ENCODE data around the gene SLC20A1. TPM values are rescaled to one million over a fixed set of nuclear protein-coding genes. Genes with fewer than 3 reads are reported as not detected.

SLC20A1 gene
- total RNA-seq, 4 donors from 2014 or later: 9.5 to 25.4 (median 20.5) TPM

DNA sequence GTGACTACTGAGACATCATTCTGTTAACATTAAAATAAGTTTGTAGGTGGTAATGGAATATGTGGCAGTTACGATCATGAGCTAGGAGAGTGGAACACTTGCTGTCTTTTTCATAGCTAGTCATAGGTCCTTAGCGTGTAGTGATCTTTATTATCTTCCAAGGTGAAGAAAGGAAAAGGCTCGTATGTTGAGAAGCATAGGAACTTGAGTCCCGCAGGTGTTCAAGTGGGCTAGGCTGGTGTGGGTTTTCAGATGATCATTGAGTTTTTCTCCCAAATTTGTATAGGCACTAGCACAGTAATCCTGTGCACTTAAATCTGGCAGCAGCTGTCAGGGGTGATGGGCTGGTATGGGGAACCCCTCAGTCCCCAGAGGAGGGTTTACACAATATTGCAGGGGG, 10.9 kb downstream of the SLC20A1 start:
- Histone ChIP-seq H3K36me3 (peaks cover 5 to 100% of the 10 kb centered on the region in 2 donors), H3K9me3 (no peaks in the 10 kb centered on the region), H3K27me3 (no peaks in the 10 kb centered on the region), H3K4me1 (no peaks in the 10 kb centered on the region), H3K4me3 (no peak overlapping the region), H3K27ac (no peak overlapping the region)
- TF ChIP-seq EP300 (IDR thresholded peaks at IDR 0.05): no peak
- no peak for TF ChIP-seq POLR2A (IDR thresholded peaks at IDR 0.05)
- no peak for TF ChIP-seq POLR2AphosphoS5 (IDR thresholded peaks at IDR 0.05)
- TF ChIP-seq, protein P1, sequence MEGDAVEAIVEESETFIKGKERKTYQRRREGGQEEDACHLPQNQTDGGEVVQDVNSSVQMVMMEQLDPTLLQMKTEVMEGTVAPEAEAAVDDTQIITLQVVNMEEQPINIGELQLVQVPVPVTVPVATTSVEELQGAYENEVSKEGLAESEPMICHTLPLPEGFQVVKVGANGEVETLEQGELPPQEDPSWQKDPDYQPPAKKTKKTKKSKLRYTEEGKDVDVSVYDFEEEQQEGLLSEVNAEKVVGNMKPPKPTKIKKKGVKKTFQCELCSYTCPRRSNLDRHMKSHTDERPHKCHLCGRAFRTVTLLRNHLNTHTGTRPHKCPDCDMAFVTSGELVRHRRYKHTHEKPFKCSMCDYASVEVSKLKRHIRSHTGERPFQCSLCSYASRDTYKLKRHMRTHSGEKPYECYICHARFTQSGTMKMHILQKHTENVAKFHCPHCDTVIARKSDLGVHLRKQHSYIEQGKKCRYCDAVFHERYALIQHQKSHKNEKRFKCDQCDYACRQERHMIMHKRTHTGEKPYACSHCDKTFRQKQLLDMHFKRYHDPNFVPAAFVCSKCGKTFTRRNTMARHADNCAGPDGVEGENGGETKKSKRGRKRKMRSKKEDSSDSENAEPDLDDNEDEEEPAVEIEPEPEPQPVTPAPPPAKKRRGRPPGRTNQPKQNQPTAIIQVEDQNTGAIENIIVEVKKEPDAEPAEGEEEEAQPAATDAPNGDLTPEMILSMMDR (IDR thresholded peaks at IDR 0.05): no peak
- 86 to 96% methylated on average over 3 to 4 of the region's 4 CpGs for WGBS, 2 donors (ENCODE audit: low coverage in 1 of 2)
- no peak for ATAC-seq

DNA sequence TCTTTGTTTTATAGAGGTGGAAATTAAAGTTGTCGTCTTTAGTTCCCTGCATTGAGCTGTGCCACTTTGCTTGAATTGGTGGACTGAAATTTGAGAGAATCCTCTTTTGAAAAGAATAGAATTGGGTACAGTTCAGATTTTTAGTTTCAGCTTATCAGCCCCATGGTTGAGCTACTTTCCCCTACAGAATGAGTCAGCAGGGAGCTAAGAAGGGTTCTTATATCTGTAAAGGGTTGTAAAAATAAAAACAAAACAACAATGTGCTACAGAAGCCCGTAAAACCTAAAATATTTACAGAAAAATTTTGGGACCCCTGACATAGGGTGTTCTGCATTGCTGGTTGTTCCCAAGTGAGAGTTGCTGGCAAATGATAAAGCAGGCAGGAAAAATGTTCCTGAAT, 12.6 kb downstream of the SLC20A1 start:
- no peak for TF ChIP-seq POLR2A (IDR thresholded peaks at IDR 0.05)
- TF ChIP-seq, protein P1 (IDR thresholded peaks at IDR 0.05): no peak
- no peak for TF ChIP-seq EP300 (IDR thresholded peaks at IDR 0.05)
- no peak for TF ChIP-seq POLR2AphosphoS5 (IDR thresholded peaks at IDR 0.05)
- H3K36me3 ChIP-seq: peaks cover 3 to 100% of the 10 kb centered on the region in 2 donors
- no peak overlapping the region for H3K27ac ChIP-seq
- no peaks in the 10 kb centered on the region for H3K27me3 ChIP-seq
- no peaks in the 10 kb centered on the region for H3K9me3 ChIP-seq
- no peak overlapping the region for H3K4me3 ChIP-seq
- H3K4me1 ChIP-seq: no peaks in the 10 kb centered on the region
- WGBS, 2 donors (ENCODE audit: low coverage in 1 of 2): 77 to 95% methylated on average over 2 of the region's 2 CpGs
- ATAC-seq: no peak

DNA sequence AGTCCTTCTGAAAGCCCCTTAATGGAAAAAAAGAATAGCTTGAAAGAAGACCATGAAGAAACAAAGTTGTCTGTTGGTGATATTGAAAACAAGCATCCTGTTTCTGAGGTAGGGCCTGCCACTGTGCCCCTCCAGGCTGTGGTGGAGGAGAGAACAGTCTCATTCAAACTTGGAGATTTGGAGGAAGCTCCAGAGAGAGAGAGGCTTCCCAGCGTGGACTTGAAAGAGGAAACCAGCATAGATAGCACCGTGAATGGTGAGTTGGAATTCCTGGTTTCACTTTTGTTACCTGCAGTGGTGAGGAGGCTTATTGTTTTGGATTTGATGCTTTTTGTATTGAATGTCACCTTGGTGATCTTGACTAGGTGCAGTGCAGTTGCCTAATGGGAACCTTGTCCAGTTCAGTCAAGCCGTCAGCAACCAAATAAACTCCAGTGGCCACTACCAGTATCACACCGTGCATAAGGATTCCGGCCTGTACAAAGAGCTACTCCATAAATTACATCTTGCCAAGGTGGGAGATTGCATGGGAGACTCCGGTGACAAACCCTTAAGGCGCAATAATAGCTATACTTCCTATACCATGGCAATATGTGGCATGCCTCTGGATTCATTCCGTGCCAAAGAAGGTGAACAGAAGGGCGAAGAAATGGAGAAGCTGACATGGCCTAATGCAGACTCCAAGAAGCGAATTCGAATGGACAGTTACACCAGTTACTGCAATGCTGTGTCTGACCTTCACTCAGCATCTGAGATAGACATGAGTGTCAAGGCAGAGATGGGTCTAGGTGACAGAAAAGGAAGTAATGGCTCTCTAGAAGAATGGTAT, 13.3 kb downstream of the SLC20A1 start:
- H3K4me1 ChIP-seq: no peaks in the 10 kb centered on the region
- TF ChIP-seq EP300 (IDR thresholded peaks at IDR 0.05): no peak
- TF ChIP-seq, protein P1 (IDR thresholded peaks at IDR 0.05): no peak
- TF ChIP-seq POLR2AphosphoS5 (IDR thresholded peaks at IDR 0.05): no peak
- no peak for TF ChIP-seq POLR2A (IDR thresholded peaks at IDR 0.05)
- H3K27me3 ChIP-seq: no peaks in the 10 kb centered on the region
- H3K4me3 ChIP-seq: no peak overlapping the region
- peaks cover 3 to 100% of the 10 kb centered on the region in 2 donors for H3K36me3 ChIP-seq
- H3K27ac ChIP-seq: no peak overlapping the region
- no peaks in the 10 kb centered on the region for H3K9me3 ChIP-seq
- no peak for ATAC-seq
- WGBS, 2 donors (ENCODE audit: low coverage in 1 of 2): 89 to 91% methylated on average over 7 to 10 of the region's 11 CpGs

DNA sequence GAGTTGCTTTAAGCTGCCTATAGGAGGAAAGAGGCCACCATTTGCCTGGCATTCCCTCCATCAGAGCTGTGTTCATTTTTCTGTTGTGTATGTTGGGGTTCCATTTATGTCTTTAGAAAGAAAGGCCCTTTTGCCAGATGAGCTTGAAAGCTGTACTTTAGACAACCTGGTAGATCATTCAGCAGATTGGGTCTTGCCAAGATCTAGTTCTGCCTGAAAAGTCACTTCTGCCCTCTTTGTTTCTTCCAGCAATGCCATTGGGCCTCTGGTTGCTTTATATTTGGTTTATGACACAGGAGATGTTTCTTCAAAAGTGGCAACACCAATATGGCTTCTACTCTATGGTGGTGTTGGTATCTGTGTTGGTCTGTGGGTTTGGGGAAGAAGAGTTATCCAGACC, 14.4 kb downstream of the SLC20A1 start:
- Histone ChIP-seq H3K4me1 (no peaks in the 10 kb centered on the region), H3K36me3 (peaks cover 3 to 100% of the 10 kb centered on the region in 2 donors), H3K27ac (no peak overlapping the region), H3K27me3 (no peaks in the 10 kb centered on the region), H3K4me3 (no peak overlapping the region), H3K9me3 (no peaks in the 10 kb centered on the region)
- TF ChIP-seq POLR2AphosphoS5 (IDR thresholded peaks at IDR 0.05) (no peak), POLR2A (IDR thresholded peaks at IDR 0.05) (no peak), EP300 (IDR thresholded peaks at IDR 0.05) (no peak)
- TF ChIP-seq, protein P1 (IDR thresholded peaks at IDR 0.05): no peak
- ATAC-seq: no peak

Data from gastroesophageal sphincter (tissue), 4 donors.